Measurements from ENCODE around the gene SETD1A.

- TF ChIP-seq, protein P1, sequence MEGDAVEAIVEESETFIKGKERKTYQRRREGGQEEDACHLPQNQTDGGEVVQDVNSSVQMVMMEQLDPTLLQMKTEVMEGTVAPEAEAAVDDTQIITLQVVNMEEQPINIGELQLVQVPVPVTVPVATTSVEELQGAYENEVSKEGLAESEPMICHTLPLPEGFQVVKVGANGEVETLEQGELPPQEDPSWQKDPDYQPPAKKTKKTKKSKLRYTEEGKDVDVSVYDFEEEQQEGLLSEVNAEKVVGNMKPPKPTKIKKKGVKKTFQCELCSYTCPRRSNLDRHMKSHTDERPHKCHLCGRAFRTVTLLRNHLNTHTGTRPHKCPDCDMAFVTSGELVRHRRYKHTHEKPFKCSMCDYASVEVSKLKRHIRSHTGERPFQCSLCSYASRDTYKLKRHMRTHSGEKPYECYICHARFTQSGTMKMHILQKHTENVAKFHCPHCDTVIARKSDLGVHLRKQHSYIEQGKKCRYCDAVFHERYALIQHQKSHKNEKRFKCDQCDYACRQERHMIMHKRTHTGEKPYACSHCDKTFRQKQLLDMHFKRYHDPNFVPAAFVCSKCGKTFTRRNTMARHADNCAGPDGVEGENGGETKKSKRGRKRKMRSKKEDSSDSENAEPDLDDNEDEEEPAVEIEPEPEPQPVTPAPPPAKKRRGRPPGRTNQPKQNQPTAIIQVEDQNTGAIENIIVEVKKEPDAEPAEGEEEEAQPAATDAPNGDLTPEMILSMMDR (conservative IDR thresholded peaks at IDR 0.05 in 1 of 2, IDR thresholded peaks at IDR 0.05 in 1 of 2; ENCODE audit: low read depth in 1 of 2, low read length in 2 of 2), result no peak
- TF ChIP-seq EZH2 (IDR thresholded peaks at IDR 0.05; ENCODE audit: low read length, missing control alignments), result no peak
Observed at GRCh38 chr16:31007684-31008083, 50.1 kb downstream of the SETD1A start.
